ENCODE data around the gene PBX3.

- TF ChIP-seq POLR2A (IDR thresholded peaks at IDR 0.05; ENCODE audit: low read depth, low read length) (no peak), POLR2AphosphoS5 (IDR thresholded peaks at IDR 0.05; ENCODE audit: low read depth, low read length) (no peak)
Observed at GRCh38 chr9:125887172-125887571, 140.0 kb downstream of the PBX3 start.
